Stimulated activated CD4-positive, alpha-beta T cell treated with anti-CD3 and anti-CD28 coated beads, TNF-alpha, amount 100 ng/mL, for 4 hours (primary cell): ENCODE data around the gene ABCG1.

Source experiments
- DNase-seq, 3 experiments: peaks; one replicate each; pipeline ENCODE4 v3.0.0-alpha.2; 2020; ENCODE audit warnings: low read depth in 3 of 3

ABCG1 gene

DNA sequence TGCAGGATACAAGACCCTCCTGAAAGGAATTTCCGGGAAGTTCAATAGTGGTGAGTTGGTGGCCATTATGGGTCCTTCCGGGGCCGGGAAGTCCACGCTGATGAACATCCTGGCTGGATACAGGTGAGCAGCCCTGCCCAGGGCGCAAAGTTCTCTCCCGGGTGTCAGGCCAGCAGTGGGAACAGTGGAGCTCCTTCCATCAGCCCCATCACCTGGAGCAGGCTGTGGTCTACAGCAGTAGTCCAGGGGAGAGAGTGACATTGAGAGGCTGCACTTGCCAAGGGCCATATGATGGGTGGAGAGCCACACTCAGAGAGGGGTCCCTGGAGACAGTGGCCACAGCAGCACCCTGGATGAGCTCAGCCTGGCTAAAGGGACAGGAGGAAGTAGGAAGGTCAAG, 52.1 kb downstream of the ABCG1 start:
- DNase-seq: no peak

DNA sequence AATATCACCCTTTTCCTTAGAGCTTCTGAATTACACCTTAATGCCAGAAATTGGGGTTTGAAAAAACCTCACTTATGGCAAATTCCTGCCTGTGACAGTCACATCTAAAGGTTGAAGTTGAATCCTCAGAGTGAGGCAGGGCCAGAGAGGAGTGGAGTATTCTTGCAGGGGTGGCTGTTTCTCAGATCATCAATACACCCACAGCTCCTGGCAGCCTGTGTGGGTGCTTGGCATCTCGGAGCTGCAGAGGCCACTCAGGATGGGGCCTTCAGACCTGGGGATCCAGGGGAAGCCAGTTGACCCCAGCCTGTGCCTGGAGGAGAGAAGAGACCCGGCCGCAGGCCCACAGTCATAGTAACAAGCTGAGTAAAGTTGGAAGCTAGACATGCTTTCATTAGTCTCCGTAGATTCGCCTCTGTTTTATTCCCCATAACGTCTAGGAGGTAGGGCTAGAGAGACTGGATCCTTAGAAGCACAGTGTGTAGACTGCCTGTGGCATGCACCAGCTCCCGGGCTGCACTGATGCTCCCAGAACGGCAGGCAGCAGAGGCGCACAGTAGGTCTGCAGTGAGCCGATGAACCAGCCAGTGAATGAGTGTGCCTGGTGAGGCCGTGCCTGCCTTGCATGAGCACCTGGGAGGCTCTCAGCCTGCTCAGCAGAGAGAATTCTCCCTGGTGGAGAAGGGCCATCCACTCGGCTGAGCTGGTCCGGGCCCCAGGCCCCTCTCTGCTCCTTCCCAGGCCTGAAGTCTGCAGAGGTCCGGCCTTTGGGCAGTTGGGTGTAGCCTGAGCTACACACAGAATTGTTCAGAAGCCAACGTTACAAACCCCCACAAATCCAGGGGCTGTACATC, 53.4 kb downstream of the ABCG1 start:
- no peak for DNase-seq

DNA sequence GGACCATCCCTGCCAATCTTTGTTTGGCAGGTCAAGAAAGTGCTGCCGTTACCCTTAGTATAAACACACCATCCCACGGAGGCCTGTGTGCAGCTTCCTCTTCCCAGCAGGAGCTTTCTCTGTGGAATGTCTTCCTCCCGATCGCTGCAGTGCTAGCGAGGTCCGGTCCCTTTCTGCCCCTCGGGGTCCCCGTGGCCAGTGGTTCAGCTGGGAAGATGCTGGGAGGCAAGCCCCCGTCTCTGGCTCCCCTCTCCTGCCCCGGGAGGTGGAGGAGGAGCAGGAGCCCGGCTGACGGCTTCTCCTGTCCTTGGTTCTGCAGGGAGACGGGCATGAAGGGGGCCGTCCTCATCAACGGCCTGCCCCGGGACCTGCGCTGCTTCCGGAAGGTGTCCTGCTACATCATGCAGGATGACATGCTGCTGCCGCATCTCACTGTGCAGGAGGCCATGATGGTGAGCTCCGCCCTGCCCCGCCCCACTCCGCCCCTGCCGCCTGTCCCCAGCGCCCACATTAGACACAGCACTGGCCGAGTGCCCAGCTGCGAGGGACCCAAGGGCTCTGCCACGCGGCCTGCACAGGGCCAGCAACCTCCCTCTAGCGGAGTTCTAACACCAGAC, 54.2 kb downstream of the ABCG1 start:
- DNase-seq: no peak

DNA sequence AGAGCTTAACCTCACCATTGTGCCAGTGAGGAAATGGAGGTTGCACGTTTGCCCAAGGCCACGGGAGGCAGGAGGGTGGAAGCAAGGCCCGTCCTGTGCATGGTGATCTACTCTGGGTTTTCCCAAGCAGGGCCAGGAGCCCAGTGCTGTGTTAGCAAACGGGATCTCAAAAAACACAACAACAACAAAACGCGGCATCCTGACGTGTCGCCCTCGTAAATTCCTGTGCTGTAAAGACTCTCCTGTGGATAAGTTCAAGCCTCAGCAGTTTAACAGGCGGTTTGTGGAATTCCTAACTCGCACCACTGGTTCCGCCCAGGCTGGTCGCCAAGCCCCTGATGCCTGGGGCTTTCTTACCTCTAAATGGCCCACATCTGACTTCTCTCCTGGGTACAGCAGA, 57.1 kb downstream of the ABCG1 start:
- no peak for DNase-seq

DNA sequence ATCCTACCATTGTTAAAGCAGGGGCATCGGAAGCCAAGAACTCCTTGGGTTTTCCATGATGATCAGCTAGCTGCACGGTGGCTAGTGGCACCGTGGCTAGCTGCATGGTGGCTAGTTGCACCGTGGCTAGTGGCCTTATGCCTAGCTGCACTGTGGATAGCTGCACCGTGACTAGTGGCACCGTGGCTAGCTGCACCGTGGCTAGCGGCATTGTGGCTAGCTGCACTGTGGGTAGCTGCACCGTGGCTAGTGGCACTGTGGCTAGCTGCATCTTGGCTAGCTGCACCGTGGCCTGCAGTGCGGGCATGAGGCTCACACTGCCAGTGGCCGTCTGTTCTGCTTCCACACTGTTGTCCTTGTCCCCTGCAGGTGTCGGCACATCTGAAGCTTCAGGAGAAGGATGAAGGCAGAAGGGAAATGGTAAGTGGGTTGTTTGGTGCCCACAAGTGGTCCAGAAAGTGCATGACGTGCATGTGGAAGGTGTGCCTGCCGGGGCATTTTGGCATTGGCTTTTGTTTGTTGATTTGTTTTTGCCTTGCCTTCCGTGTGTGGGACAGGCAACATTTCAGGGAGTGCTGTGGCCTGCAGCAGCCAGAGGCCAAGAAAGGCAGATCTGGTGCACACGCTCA, 57.7 kb downstream of the ABCG1 start:
- DNase-seq: no peak

DNA sequence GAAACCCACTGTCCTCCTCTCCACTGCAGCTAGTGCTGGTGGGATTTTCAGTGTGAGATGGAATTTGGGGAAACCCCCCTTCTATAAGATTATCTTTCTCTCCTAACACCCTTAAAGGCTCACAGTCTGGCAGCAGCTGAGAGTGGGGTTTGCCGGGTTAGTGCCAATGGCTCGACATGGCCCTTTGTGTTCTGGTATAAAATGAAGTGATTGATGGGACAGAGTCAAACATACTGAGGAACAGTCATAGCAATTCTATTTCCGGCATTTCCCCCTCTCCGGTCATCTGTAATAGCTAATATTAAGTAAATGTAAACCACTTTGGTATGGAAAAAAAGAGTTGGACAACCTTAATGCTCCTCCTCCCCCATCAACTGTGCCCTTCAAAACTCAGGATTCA, 58.7 kb downstream of the ABCG1 start:
- DNase-seq: no peak

DNA sequence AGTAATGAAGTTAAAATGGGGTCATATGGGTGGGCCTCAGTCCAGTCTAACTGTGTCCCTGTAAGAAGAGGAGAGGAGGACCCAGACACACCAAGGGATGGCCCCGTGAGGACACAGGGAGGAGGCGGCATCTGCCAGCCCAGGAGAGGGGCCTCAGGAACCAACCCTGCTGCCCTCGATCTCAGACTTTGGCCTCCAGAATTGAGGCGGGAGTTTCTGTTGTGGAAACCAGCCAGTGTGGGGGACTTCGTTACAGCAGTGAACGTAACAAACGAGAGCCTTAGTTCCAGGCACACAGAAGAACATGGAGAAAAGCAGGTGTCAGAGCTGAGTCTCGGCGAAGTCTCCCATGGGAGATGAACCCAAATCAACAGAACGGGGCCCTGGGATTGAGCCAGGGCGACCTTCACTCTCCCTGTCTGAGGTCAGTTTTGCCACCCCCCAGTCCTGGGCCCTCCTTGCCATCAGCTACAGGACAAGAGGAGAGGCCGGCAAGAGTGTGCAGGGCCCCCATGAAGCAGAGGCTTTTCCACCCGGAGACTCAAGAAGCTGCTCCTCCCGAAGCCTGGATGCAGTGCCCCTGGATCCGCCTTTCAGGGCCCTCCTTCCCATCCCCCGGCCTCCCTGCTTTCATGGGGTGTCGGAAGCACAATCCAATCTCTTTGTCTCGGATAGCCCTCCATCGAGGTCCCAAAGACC, 59.7 kb downstream of the ABCG1 start:
- DNase-seq: no peak

DNA sequence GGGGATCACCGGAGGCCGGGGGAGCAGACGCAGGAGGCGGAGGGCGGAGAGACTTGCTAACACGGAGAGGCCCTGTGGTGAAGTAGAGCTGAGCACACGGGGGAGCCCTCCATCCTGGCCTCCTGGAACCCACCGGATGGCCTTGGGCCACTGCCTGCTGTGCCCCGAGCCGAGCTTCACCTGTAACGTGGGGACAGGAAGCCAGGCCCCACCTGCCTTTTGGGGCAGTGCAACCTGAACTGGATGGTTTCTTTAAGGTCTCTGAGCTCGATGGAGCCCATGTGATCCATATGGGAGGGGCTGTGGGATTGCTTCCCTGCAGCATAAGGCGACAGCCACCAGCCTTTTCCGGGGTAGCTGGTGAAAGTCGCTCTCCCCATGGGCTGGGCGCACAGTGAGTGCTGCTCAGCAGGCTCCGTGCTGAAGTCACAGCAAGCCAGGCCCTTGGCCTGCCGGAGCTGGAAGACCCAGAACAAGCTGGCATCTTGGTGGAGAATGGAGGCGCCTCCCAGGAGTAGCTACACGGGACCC, 60.5 kb downstream of the ABCG1 start:
- no peak for DNase-seq

DNA sequence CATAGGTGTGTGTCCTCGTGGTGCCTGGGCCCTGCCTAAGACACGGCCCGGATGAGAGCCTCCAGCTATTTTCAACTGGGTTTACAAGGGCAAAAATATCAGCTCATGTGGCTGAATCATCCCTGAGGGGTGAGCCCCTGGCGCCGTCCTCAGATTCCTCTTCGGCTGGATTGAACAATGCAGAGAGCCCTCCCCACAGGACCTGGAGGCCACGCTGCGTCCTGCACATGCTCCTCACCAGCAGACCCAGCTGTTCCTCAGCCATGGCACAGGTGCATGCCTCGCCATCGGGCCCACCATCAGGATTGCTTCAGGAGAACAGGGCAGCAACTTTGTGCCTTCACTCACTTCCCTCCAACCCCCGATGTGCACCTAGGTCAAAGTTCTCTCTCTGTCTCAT, 60.9 kb downstream of the ABCG1 start:
- no peak for DNase-seq

DNA sequence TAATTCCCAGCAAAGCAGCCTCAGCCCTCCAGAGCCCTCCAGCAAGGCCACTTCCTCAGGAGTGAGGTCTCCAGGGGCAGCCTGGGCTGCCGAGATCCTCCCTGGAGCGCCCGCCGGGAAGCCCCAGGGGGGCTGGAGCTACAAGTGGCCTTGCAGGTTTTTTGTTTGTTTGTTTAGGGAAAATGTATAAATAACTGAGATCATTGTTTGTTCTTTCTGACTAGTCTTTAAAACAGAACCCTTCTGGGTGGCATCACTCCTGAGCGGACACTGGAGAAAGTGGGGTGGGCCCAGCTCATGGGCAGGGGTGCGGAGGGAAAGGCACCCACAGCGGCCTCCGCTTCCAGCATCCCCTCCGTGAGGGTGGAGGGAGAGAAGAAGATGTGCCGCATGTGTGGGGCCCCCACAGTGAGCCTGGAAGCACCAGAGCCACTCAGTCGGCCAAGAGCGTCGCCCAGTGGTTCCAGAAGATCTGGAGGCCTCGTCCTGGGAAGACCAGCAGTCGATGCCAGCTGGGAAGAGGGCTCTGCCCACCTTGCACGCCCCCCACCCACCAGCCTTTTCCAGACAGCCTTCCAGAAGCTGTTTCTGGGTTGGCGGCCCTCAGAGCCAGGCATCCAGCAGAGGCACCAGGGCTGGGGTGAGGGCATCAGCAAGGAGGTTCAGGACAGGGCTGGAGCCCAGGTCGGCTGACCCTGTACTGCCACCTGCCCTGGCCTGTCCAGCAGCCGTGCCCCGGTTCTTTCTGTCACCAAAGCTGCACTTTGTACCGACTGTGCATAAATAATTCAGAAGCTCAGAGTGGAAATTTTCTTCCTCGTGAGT, 61.6 kb downstream of the ABCG1 start:
- no peak for DNase-seq

DNA sequence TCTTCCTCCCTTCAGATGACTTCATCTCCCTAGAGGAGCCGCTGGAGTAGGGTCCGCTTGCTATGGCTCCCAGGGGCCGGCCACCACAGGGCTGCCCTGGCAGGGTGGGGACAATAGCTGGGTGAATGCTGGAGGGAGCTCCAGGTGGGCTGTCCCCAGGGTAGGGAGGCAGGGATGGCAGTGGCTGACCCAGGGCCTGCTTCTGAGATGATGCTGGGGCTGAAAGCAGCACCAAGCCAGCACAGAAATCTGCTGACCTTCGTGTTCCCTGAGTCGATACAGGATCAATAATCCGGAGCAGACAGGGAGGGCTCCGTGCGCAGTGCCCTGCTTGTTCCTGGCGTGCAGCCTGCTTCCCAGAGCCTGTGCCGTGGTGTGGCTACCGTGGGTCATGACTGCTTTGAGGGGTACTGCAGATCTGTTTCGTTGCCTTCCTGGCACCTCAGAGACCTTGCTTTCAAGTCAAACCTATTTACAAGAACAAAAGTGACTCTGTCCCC, 62.3 kb downstream of the ABCG1 start:
- DNase-seq: no peak

DNA sequence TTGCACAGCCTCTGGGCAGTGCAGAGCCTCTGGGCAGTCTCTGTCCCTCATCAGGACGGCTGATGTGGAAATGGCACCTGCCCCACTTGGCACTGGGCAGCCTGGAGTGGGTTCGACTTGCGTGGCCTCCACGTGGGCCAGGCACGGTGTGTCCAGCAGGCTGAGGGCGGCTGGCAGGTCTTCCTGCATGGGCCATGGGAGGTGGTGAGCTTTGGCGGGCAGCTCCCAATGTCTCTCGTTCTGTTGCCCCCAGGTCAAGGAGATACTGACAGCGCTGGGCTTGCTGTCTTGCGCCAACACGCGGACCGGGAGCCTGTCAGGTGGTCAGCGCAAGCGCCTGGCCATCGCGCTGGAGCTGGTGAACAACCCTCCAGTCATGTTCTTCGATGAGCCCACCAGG, 63.1 kb downstream of the ABCG1 start:
- DNase-seq: no peak

DNA sequence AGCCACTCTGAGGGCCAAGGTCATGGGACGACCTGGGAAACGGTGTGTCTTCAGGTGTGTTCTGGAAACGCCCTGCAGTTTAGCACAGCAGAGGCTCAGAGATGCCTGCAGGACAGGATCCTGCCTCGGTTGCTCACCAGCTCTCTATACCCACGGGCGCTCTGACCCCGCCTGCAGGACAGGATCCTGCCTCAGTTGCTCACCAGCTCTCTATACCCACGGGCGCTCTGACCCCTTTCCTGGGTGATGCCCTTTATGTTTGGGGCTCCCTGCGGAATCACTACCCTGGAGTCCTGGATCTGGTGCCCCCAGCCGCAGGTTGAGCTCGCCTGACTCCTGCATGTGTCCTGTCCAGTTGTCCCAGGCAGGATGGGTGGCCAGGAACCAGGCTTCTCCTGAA, 63.8 kb downstream of the ABCG1 start:
- no peak for DNase-seq

DNA sequence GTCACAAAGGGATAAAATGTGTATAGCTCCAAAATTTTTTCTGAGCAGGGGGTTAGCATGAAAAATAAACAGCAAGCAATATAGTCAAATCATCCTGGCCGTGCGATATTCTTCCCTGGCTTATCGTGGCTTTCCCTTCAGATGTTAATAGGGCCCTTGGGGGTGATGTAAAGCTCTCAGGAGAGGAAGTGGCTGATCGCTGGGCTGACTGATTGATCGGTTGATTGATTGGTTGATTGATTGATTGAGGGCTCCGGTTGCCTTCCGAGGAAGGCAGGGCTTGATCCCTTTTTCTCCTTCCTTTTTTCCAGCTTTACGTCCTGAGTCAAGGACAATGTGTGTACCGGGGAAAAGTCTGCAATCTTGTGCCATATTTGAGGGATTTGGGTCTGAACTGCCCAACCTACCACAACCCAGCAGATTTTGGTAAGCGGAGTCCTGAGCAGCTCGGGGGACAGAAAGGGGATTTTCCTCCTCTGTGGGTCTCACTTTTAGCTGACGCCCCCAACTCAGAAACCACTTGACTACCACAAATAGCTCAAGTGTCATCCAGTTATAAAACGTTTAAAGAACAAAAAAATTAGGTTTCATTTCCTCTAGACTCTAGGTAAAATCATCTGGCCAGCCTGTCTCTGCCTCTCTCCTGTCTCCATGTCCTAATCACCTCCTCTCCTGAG, 66.8 kb downstream of the ABCG1 start:
- no peak for DNase-seq

DNA sequence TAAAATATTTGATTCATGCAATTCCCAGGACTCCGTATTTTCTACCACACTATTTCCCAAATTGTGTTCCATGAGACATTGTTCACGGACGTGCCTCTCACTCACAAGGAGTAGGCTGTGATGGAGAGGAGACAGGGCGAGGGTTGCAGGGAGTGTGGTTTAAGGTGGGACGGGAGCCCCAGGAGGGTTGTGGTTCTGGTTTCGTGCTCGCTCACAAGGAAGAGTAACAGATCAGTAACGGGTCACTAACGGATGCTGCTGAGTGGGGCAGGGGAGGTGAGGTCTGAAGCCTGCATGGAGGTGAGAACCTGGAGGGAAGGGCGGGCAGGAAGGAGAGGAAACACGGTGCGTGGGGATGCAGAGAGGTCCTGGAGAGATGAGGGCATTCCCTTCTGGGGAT, 67.5 kb downstream of the ABCG1 start:
- DNase-seq: no peak

DNA sequence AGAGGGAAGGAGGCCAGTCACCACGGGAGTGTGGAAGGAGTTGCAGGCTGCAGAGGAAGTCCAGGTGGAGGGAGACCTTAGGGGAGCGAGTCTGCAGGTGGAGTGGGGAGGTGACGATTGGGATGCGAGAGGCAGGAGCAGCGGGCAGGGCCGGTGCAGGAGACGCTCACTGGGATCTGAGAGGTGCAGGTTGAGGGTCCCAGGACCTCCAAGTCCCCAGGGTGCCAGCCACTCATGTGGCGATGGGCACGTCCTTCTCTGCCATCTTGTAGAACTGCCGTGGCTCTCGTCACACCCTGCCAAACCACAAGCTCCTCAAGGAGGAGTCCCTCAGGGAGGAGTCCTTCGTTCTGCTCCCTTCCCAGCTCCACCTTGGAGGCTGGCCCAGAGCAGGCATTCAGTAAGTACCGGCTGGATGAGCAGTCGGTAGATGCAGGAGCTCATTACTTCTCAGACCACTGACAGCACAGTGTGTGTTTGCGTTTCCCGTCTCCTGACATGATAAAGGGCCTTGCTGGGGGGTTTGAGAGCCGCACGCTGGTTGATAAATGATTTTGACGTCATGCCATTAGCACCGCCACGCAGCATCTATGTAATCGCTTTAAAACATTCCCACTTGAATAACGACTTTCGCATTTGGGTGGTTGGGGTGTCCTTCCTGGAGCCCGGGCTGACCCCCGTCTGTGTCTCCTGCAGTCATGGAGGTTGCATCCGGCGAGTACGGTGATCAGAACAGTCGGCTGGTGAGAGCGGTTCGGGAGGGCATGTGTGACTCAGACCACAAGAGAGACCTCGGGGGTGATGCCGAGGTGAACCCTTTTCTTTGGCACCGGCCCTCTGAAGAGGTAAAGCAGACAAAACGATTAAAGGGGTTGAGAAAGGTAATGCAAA, 68.5 kb downstream of the ABCG1 start:
- DNase-seq: no peak

DNA sequence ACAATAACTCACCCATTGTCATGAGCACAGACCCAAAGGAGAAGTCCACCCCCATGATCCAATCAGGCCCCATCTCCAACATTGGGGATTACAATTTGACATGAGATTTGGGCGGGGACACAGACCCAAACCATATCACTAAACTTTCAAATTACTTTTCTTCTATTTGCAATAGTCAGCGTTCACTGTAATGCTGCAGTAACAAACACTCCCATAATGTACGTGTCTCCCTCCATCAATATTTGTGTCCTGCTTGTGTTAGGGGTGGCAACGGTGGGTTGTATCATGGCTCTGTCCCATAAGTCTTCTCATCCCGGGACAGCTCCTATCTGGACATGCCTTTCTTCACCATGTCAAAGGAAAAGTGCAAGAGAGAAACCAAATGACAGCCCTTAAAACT, 70.0 kb downstream of the ABCG1 start:
- DNase-seq: no peak

DNA sequence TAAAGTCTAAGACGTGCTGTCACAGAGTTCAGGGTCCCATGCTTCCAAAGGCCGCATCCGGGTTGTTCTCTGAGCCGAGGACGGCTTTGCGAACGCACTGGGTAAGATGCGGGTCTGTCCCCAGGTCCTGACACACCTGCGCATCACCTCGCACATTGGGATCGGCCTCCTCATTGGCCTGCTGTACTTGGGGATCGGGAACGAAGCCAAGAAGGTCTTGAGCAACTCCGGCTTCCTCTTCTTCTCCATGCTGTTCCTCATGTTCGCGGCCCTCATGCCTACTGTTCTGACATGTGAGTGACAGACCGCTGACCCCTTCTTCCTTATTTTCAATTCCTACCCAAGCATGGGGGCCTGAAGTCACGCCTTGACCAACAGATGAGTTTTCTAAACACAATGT, 71.0 kb downstream of the ABCG1 start:
- no peak for DNase-seq

DNA sequence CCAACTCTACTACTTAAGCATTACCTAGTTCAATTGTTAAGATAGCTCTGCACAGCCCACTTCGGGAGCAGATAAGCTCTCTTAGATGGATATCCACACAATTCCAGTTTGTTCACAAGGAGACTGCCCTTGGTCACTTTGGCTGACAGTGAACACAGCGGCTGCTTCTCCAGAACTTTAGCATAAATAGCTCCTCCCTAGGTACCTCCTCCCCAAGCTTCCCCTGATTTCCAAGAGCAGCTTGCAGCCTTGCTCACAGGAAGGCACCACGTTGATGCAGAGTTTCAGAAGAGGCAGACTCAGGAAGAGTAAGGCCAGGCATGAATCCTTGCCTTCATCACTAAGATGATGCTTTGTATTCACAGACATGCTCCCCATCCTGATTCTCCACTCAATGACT, 71.6 kb downstream of the ABCG1 start:
- DNase-seq: no peak
